ENCODE measurements around the gene ATF1. TPM values are rescaled to one million over a fixed set of nuclear protein-coding genes. Genes with fewer than 3 reads are reported as not detected.

The ATF1 gene
- total and polyA plus RNA-seq, 2 of the 8 experiments (the other 6 are each of a cell fraction or from before 2014, with no cell fraction given), result 23.2 to 41.8 TPM

DNA sequence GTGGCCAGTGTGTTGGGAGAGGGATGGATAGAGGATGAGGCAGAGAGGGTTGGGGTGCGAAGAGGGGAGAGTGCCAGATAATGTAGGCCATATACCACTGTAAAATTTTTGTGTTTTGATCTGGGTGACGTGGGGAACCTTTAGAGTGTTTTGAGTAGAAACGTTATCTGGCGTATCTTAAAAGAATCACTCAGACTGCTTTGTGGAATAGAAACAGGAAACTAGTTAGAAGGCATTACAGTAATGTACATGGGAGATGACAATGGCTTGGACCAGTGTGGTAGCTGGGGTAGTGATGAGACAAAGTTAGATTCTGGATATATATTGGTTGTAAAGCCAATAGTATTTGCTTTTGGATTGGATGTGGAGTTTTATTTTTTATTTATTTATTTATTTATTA, 20.6 kb downstream of the ATF1 start:
- no peaks in the 10 kb centered on the region for H3K4me1 ChIP-seq (replicated peaks in 1 of 4; ENCODE audit: control insufficient read depth in 3 of 4, insufficient read depth in 4 of 4, low read length in 3 of 4)
- H3K4me3 ChIP-seq (ENCODE audit: extremely low read depth in 1 of 4, insufficient read depth in 2 of 4, low read depth in 3 of 4, low read length in 4 of 4), result no peak overlapping the region
- no peaks in the 10 kb centered on the region for H4K20me1 ChIP-seq (replicated peaks in 1 of 2; ENCODE audit: control insufficient read depth in 1 of 2, insufficient read depth in 2 of 2, low read length in 2 of 2)
- no peak overlapping the region for H3K14ac ChIP-seq (ENCODE audit: insufficient read length)
- no peak overlapping the region for H4K91ac ChIP-seq (replicated peaks; ENCODE audit: insufficient read length, low read length)
- ChIA-PET POLR2A (ENCODE audit: partially characterized antibody) (no interaction called here), CTCF (ENCODE audit: partially characterized antibody) (interaction anchor here (0.5 kb wide), 1 partner anchor 570 kb away, joined by 3 read pairs; no protein-coding TSS in a partner anchor)
- H2BK20ac ChIP-seq (ENCODE audit: low read length), result no peak overlapping the region
- no peak overlapping the region for H2BK120ac ChIP-seq (replicated peaks; ENCODE audit: low read depth, low read length)
- H3K18ac ChIP-seq (ENCODE audit: extremely low read depth, low read length), result no peak overlapping the region
- no peak overlapping the region for H3K56ac ChIP-seq (replicated peaks; ENCODE audit: insufficient read length, low read depth, low read length)
- WGBS, 2 experiments (ENCODE audit: extremely low coverage in 1 of 2, insufficient coverage in 1 of 2, insufficient read length in 1 of 2, insufficient replicate concordance in 2 of 2, low coverage in 1 of 2, low lambda C conversion rate in 2 of 2, missing lambda C conversion rate in 1 of 2), result 87% methylated on average over 4 of the region's 4 CpGs; no CpG with 5 or more reads in 1 of the 2 experiments
- H3K79me2 ChIP-seq (ENCODE audit: control insufficient read depth in 1 of 2, insufficient read depth in 2 of 2, low read length in 2 of 2), result peaks cover 0 to 3% of the 10 kb centered on the region in 2 experiments; a peak in 2 of 4 replicates
- H3K23me2 ChIP-seq (ENCODE audit: low read depth, low read length), result no peaks in the 10 kb centered on the region; the same call in 1 of the 2 replicates
- H3K9me3 ChIP-seq (ENCODE audit: insufficient read depth in 2 of 2, low read depth in 1 of 2, low read length in 1 of 2), result peaks cover 0 to 5% of the 10 kb centered on the region in 2 experiments; a peak in 1 of 4 replicates
- no peak overlapping the region for H2AFZ ChIP-seq (ENCODE audit: low read length)
- H3K36me3 ChIP-seq (ENCODE audit: control insufficient read depth in 2 of 4, insufficient read depth in 4 of 4, low read length in 3 of 4), result peaks cover 0 to 12% (median 0%) of the 10 kb centered on the region in 4 experiments; a peak in 3 of 8 replicates
- H3K4ac ChIP-seq (replicated peaks; ENCODE audit: insufficient read length, low read depth, low read length), result no peak overlapping the region
- no peaks in the 10 kb centered on the region for H3K27me3 ChIP-seq (replicated peaks in 1 of 4; ENCODE audit: control insufficient read depth in 3 of 4, extremely low read depth in 1 of 4, insufficient read depth in 3 of 4, low read length in 3 of 4)
- no peak overlapping the region for H2BK15ac ChIP-seq (ENCODE audit: low read length)
- H4K8ac ChIP-seq (ENCODE audit: extremely low read depth, insufficient read depth, low read length), result no peak overlapping the region
- H2AK5ac ChIP-seq (ENCODE audit: low read depth, low read length), result no peak overlapping the region
- no peak overlapping the region for H3K23ac ChIP-seq (ENCODE audit: insufficient read length)
- no peak overlapping the region for H3K4me2 ChIP-seq (ENCODE audit: insufficient read depth in 1 of 2, low read depth in 2 of 2, low read length in 2 of 2)
- no peak overlapping the region for H3K27ac ChIP-seq (ENCODE audit: low read depth, low read length)
- TF ChIP-seq POU5F1 (IDR thresholded peaks at IDR 0.05; ENCODE audit: low read depth, low read length) (no peak), CBX5 (IDR thresholded peaks at IDR 0.05; ENCODE audit: low read depth, low read length) (no peak), GABPA (IDR thresholded peaks at IDR 0.05; ENCODE audit: borderline replicate concordance, insufficient read depth, low read length) (no peak), TBP (IDR thresholded peaks at IDR 0.05; ENCODE audit: low read depth, low read length) (no peak), CHD2 (IDR thresholded peaks at IDR 0.05; ENCODE audit: low read length) (no peak), RFX5 (IDR thresholded peaks at IDR 0.05; ENCODE audit: borderline replicate concordance, low read depth, low read length) (no peak), BCL11A (IDR thresholded peaks at IDR 0.05; ENCODE audit: low read depth in 2 of 2, low read length in 2 of 2) (no peak), SIX5 (IDR thresholded peaks at IDR 0.05; ENCODE audit: low read depth, low read length) (no peak), CREB1 (IDR thresholded peaks at IDR 0.05) (no peak), SIRT6 (IDR thresholded peaks at IDR 0.05; ENCODE audit: low read length) (no peak), RXRA (IDR thresholded peaks at IDR 0.05; ENCODE audit: insufficient read depth, low read depth, low read length) (no peak), SP2 (IDR thresholded peaks at IDR 0.05; ENCODE audit: low read length) (no peak), FOSL1 (IDR thresholded peaks at IDR 0.05; ENCODE audit: insufficient read depth, low read depth, low read length) (no peak), JUND (IDR thresholded peaks at IDR 0.05; ENCODE audit: low read length) (no peak), CEBPB (IDR thresholded peaks at IDR 0.05; ENCODE audit: low read depth, low read length) (no peak), SIN3A (conservative IDR thresholded peaks at IDR 0.05 in 1 of 2, IDR thresholded peaks at IDR 0.05 in 1 of 2; ENCODE audit: low read depth in 1 of 2, low read length in 2 of 2) (no peak)
- H4K5ac ChIP-seq (ENCODE audit: insufficient read length, low read depth, low read length), result no peak overlapping the region
- H3K79me1 ChIP-seq (ENCODE audit: low read depth, low read length), result peaks cover 4% of the 10 kb centered on the region; the same call in 1 of the 2 replicates
- no peak for DNase-seq (ENCODE audit: low read depth in 1 of 2, low spot score in 2 of 2)
- no peak overlapping the region for H2BK12ac ChIP-seq (ENCODE audit: low read depth, low read length)
- no peak overlapping the region for H3K9ac ChIP-seq (replicated peaks in 1 of 4; ENCODE audit: extremely low read depth in 1 of 4, low read depth in 3 of 4, low read length in 3 of 4)
- H2BK5ac ChIP-seq (ENCODE audit: low read depth, low read length), result no peak overlapping the region
- FAIRE-seq, result no peak
